ENCODE data around the gene SUCLG1.

GRCh38 chr2:84459944-84460429 lies 907 bp upstream of the SUCLG1 start:
- TF ChIP-seq CTCF (IDR thresholded peaks at IDR 0.05; ENCODE audit: low read length) (no peak), EZH2 (IDR thresholded peaks at IDR 0.05; ENCODE audit: borderline replicate concordance, low read length) (no peak)

All from OCI-LY1 (cell line).